ENCODE measurements around the gene MYL11.

MYL11 gene

GRCh38 chr16:30353438-30354129, 21.0 kb upstream of the MYL11 start:
- TF ChIP-seq TAF1 (IDR thresholded peaks at IDR 0.05; ENCODE audit: borderline replicate concordance, insufficient read depth, low read length) (no peak), SIN3A (IDR thresholded peaks at IDR 0.05; ENCODE audit: borderline replicate concordance, insufficient read depth, low read length) (no peak), FOXP2 (optimal IDR thresholded peaks at IDR 0.05; ENCODE audit: borderline replicate concordance, extremely low read depth, extremely low read length, insufficient read depth) (no peak), POLR2AphosphoS5 (IDR thresholded peaks at IDR 0.05; ENCODE audit: low read depth, low read length) (no peak), REST (IDR thresholded peaks at IDR 0.05; ENCODE audit: insufficient read depth in 1 of 2, low read depth in 2 of 2, low read length in 2 of 2) (no peak)

DNA sequence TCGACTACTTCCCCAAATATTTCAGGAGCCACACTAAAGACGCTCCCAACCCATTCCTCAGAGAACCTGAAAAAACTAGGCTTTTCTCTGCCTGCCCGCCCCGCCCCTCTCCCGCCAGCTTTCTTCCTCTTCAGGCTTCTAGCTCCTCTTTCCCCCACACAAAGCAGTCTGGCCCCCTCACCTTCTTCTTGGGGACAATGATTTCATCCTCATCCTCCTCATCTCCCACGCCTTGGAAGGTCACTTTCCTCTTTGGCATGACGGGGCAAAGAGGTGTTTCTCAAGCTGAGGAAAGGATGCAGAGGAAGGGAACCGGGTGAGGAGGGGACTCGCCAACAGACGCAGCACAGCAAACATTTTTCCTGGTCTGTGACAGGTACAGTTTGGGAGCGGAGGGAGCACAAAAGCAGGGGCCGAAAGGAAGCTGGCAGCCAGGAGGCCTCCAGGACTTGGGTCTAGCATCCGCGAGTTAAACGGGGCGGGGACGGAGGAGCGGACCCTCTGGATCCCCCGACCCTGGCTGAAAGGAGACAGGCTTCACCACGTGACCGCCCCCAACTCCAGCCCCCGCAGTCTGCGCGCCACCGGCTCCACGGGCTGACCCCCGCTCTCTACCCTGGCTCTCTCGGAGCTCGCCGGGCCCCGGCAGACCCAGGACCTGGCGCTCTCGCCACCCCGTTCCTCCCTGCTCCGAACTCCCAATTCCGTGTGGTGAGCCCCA, 20.0 kb upstream of the MYL11 start:
- TF ChIP-seq REST (IDR thresholded peaks at IDR 0.05; ENCODE audit: insufficient read depth in 1 of 2, low read depth in 2 of 2, low read length in 2 of 2) (no peak), SIN3A (IDR thresholded peaks at IDR 0.05; ENCODE audit: borderline replicate concordance, insufficient read depth, low read length) (no peak), FOXP2 (optimal IDR thresholded peaks at IDR 0.05; ENCODE audit: borderline replicate concordance, extremely low read depth, extremely low read length, insufficient read depth) (no peak), POLR2AphosphoS5 (IDR thresholded peaks at IDR 0.05; ENCODE audit: low read depth, low read length) (no peak), TAF1 (IDR thresholded peaks at IDR 0.05; ENCODE audit: borderline replicate concordance, insufficient read depth, low read length) (no peak)

GRCh38 chr16:30355144-30355953, 19.3 kb upstream of the MYL11 start, which contains the start of gene CD2BP2:
Gene CD2BP2, minus strand, starts transcription at chr16:30355308. Its CDS starts 627 bp downstream, at chr16:30354681.
- TF ChIP-seq REST (IDR thresholded peaks at IDR 0.05; ENCODE audit: insufficient read depth in 1 of 2, low read depth in 2 of 2, low read length in 2 of 2) = peak in 1 of 2 experiments; percentile 47; a peak in 2 of 4 replicates
- peak; percentile 70; the same call in 1 of the 2 replicates for TF ChIP-seq SIN3A (IDR thresholded peaks at IDR 0.05; ENCODE audit: borderline replicate concordance, insufficient read depth, low read length)
- TF ChIP-seq FOXP2 (optimal IDR thresholded peaks at IDR 0.05; ENCODE audit: borderline replicate concordance, extremely low read depth, extremely low read length, insufficient read depth) = no peak
- TF ChIP-seq POLR2AphosphoS5 (IDR thresholded peaks at IDR 0.05; ENCODE audit: low read depth, low read length) = peak; percentile 63
- peak; percentile 92; the same call in 1 of the 2 replicates for TF ChIP-seq TAF1 (IDR thresholded peaks at IDR 0.05; ENCODE audit: borderline replicate concordance, insufficient read depth, low read length)

DNA sequence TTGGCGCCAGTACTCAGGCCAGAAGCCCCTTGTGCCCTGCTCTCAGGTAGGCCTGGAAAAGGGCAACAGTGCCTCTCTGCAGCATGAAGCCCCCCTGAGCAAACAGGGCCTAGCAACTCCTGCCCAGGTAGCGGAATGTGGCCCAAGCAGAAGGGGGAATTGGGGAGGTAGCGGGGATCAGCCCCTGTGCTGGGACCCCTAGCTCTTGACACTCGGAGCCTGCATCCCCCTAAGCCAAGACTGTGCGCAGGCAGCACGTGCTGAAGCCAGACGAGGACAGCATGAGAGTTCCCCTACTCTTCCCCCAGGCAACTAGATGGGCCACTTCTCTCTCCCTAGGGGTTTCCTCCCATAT, 18.7 kb upstream of the MYL11 start:
- TF ChIP-seq POLR2AphosphoS5 (IDR thresholded peaks at IDR 0.05; ENCODE audit: low read depth, low read length) = no peak
- TF ChIP-seq SIN3A (IDR thresholded peaks at IDR 0.05; ENCODE audit: borderline replicate concordance, insufficient read depth, low read length) = no peak
- TF ChIP-seq REST (IDR thresholded peaks at IDR 0.05; ENCODE audit: insufficient read depth in 1 of 2, low read depth in 2 of 2, low read length in 2 of 2) = no peak
- TF ChIP-seq TAF1 (IDR thresholded peaks at IDR 0.05; ENCODE audit: borderline replicate concordance, insufficient read depth, low read length) = no peak
- TF ChIP-seq FOXP2 (optimal IDR thresholded peaks at IDR 0.05; ENCODE audit: borderline replicate concordance, extremely low read depth, extremely low read length, insufficient read depth) = no peak

Measured in PFSK-1 (cell line).